Measurements from ENCODE around the gene CPA2.

- TF ChIP-seq EZH2 (IDR thresholded peaks at IDR 0.05): no peak
- TF ChIP-seq CTCF (IDR thresholded peaks at IDR 0.05): no peak
Measured at GRCh38 chr7:130338233-130338632, 71.6 kb downstream of the CPA2 start.
